Esophagus muscularis mucosa (tissue), 4 donors: ENCODE results near the gene SPINK7. TPM values are rescaled to one million over a fixed set of nuclear protein-coding genes. Genes with fewer than 3 reads are reported as not detected.

Experiments used
- DNase-seq: peaks from one replicate; pipeline ENCODE4 v3.0.0-alpha.2; 2017; ENCODE audit errors: extremely low spot score
- H3K27ac ChIP-seq, 4 donors: fragments of 200-600 bp; sonication (generic); replicated peaks in 1 of 4; 1 replicate in 3 of 4; 2 replicates in 1 of 4; pipeline ENCODE4 v1.5.1; 2016 to 2019; ENCODE audit warnings: mild to moderate bottlenecking in 1 of 4
- H3K27me3 ChIP-seq, 4 donors: fragments of 200-600 bp; sonication (generic); one replicate each; pipeline versions ENCODE4 v1.5.1 to v1.6.0; 2016 to 2019
- H3K36me3 ChIP-seq, 4 donors: fragments of 200-600 bp; sonication (generic); one replicate each; pipeline ENCODE4 v1.5.1; 2016 to 2019
- H3K4me1 ChIP-seq, 4 donors: fragments of 200-600 bp; sonication (generic); one replicate each; pipeline ENCODE4 v1.5.1; 2016 to 2019
- H3K4me3 ChIP-seq, 4 donors: fragments of 200-600 bp; sonication (generic); 1 replicate in 2 of 4; 2 replicates in 2 of 4; pipeline ENCODE4 v1.5.1; 2016 to 2019; ENCODE audit warnings: mild to moderate bottlenecking in 4 of 4, moderate library complexity in 1 of 4
- H3K9me3 ChIP-seq, 4 donors: fragments of 200-600 bp; sonication (generic); 1 replicate in 3 of 4; 2 replicates in 1 of 4; pipeline ENCODE4 v1.5.1; 2016 to 2019
- CTCF ChIP-seq, 3 experiments: fragments of 200-600 bp in 2 of 3; fragments of 450-650 bp in 1 of 3; sonication (generic) in 2 of 3; IDR thresholded peaks; one replicate each; pipeline ENCODE4 v1.5.1; 2017 to 2019; ENCODE audit warnings: antibody characterized with exemption in 3 of 3, mild to moderate bottlenecking in 2 of 3, moderate library complexity in 1 of 3
- EP300 ChIP-seq: sonication (generic); formaldehyde crosslinking; IDR thresholded peaks from one replicate; pipeline ENCODE4 v1.6.1; 2017; ENCODE audit warnings: antibody characterized with exemption
- POLR2A ChIP-seq: fragments of 450-650 bp; IDR thresholded peaks from one replicate; pipeline ENCODE4 v1.6.1; 2017; ENCODE audit warnings: antibody characterized with exemption, moderate library complexity, mild to moderate bottlenecking, low read depth
- POLR2AphosphoS5 ChIP-seq, 2 donors: sonication (generic); formaldehyde crosslinking; IDR thresholded peaks; one replicate each; pipeline ENCODE4 v1.6.1; 2017; ENCODE audit warnings: antibody characterized with exemption in 2 of 2
- WGBS: methylation state at CpG from one replicate; pipeline ENCODE4 v1.1.5; 2018; 5-methylcytosine and 5-hydroxymethylcytosine counted together
- intact Hi-C: fragments of 100-400 bp; cut with DNase I; formaldehyde crosslinking; loops from one replicate; pipeline ENCODE4 v1.15.1; 2023
- total RNA-seq, 4 donors: library from RNA; depleted of rRNA; stranded (reverse); fragments of >200 nt; gene quantifications; one replicate each; pipeline versions ENCODE4 v1.1.0 to v1.2.1, GENCODE V29; 2016

The SPINK7 gene
- total RNA-seq, 4 donors from 2014 or later = not detected

DNA sequence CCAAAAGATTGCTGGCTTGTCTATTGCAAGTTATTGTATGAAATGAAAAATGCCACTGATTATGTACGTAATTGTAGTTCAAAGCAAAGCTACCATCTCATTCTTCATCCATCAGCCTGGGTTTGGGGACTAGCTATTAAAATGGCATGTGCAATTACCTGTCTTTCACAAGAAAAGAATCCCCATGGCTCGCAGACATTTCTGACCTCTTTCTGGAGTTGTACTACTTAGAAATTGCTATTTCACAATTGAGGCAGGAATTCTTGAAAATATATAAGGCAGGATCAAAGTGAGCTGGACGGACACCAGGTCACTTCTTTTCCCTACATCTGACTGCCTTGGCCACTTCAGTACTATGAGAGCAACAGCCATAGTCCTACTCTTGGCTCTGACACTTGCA is 23.0 kb downstream of the SPINK7 start, which contains the start of gene SPINK9:
Gene SPINK9 (plus strand): TSS at position 301 of the 400 bp plus-strand sequence. CDS start 55 bp downstream, at position 356.
- Histone ChIP-seq H3K9me3 (peaks cover 0 to 8% (median 0%) of the 10 kb centered on the region in 4 donors), H3K4me3 (no peak within 1 kb of the TSS), H3K27ac (no peak within 1 kb of the TSS), H3K36me3 (no peaks in the 10 kb centered on the region), H3K4me1 (no peaks in the 10 kb centered on the region), H3K27me3 (no peaks in the 10 kb centered on the region)
- TF ChIP-seq POLR2AphosphoS5 (IDR thresholded peaks at IDR 0.05) (no peak), EP300 (no peak), POLR2A (no peak), CTCF (IDR thresholded peaks at IDR 0.05) (no peak)
- DNase-seq = no peak
- intact Hi-C loops = no loop called here
- WGBS = 93% methylated on average over 3 of the region's 3 CpGs

GRCh38 chr5:148336704-148337435 is 24.6 kb downstream of the SPINK7 start:
- Histone ChIP-seq H3K36me3 (no peaks in the 10 kb centered on the region), H3K4me3 (no peak overlapping the region), H3K27ac (no peak overlapping the region), H3K4me1 (no peaks in the 10 kb centered on the region), H3K9me3 (no peaks in the 10 kb centered on the region), H3K27me3 (no peaks in the 10 kb centered on the region)
- TF ChIP-seq POLR2AphosphoS5 (IDR thresholded peaks at IDR 0.05) (no peak), EP300 (no peak), POLR2A (no peak), CTCF (IDR thresholded peaks at IDR 0.05) (no peak)
- WGBS = 69% methylated on average over 3 of the region's 3 CpGs
- DNase-seq = no peak
- intact Hi-C loops = no loop called here

GRCh38 chr5:148342371-148343045 is 30.3 kb downstream of the SPINK7 start:
- intact Hi-C loops = no loop called here
- Histone ChIP-seq H3K27ac (no peak overlapping the region), H3K36me3 (no peaks in the 10 kb centered on the region), H3K9me3 (no peaks in the 10 kb centered on the region), H3K27me3 (no peaks in the 10 kb centered on the region), H3K4me3 (no peak overlapping the region), H3K4me1 (peaks cover 0 to 6% (median 0%) of the 10 kb centered on the region in 4 donors)
- DNase-seq = no peak
- WGBS = 99% methylated on average over 2 of the region's 2 CpGs
- no peak for TF ChIP-seq CTCF (IDR thresholded peaks at IDR 0.05)
- TF ChIP-seq POLR2AphosphoS5 (IDR thresholded peaks at IDR 0.05) = no peak
- no peak for TF ChIP-seq POLR2A
- TF ChIP-seq EP300 = no peak

GRCh38 chr5:148343046-148343407 is 30.8 kb downstream of the SPINK7 start:
- Histone ChIP-seq H3K27ac (no peak overlapping the region), H3K27me3 (no peaks in the 10 kb centered on the region), H3K4me1 (peaks cover 0 to 6% (median 0%) of the 10 kb centered on the region in 4 donors), H3K9me3 (no peaks in the 10 kb centered on the region), H3K36me3 (no peaks in the 10 kb centered on the region), H3K4me3 (no peak overlapping the region)
- intact Hi-C loops = no loop called here
- DNase-seq = no peak
- 83% methylated on average over 2 of the region's 2 CpGs for WGBS
- TF ChIP-seq POLR2AphosphoS5 (IDR thresholded peaks at IDR 0.05) (no peak), POLR2A (no peak)
